WTC11 (cell line): ENCODE measurements around the gene FERMT1. TPM values are rescaled to one million over a fixed set of nuclear protein-coding genes. Genes with fewer than 3 reads are reported as not detected.
"Not testable (repeated sequence)": the region's sequence is repeated elsewhere in the genome, so short reads cannot be mapped to it uniquely, and the experiment has no call there.

Experiments used
- ATAC-seq: fragments of 200-7000 bp; cut with Tn5 transposase; 2 replicates; pipeline ENCODE4 v1.10.0; 2021; ENCODE audit warnings: mild to moderate bottlenecking, moderate library complexity
- CTCF ChIA-PET: fragments of 300-600 bp; sonication (Branson Sonifier 250); formaldehyde crosslinking; loops from one replicate; lab custom pipeline; 2021; ENCODE audit warnings: antibody characterized with exemption; lab: Charles Lee
- POLR2A ChIA-PET: fragments of 350-600 bp; sonication (Branson Sonifier 250); formaldehyde crosslinking; loops from one replicate; lab custom pipeline; 2021; ENCODE audit warnings: antibody characterized with exemption; lab: Charles Lee
- DNase-seq: peaks from one replicate; pipeline ENCODE4 v3.0.0; 2021; ENCODE audit warnings: low spot score
- H3K27ac Mint-ChIP-seq: 2 replicates; pipeline ENCODE4 v1.8.0; 2021; ENCODE audit warnings: mixed read lengths
- H3K27me3 Mint-ChIP-seq: 2 replicates; pipeline ENCODE4 v1.8.0; 2021; ENCODE audit warnings: low read depth, mild to moderate bottlenecking, moderate library complexity, mixed read lengths
- H3K36me3 Mint-ChIP-seq: 2 replicates; pipeline ENCODE4 v1.8.0; 2021; ENCODE audit warnings: mixed read lengths
- H3K4me1 Mint-ChIP-seq: 2 replicates; pipeline ENCODE4 v1.8.0; 2022; ENCODE audit warnings: mixed read lengths
- H3K4me3 Mint-ChIP-seq: 2 replicates; pipeline ENCODE4 v1.8.0; 2021; ENCODE audit warnings: mild to moderate bottlenecking, moderate library complexity, mixed read lengths
- H3K9me3 Mint-ChIP-seq: 2 replicates; pipeline ENCODE4 v1.8.0; 2021; ENCODE audit warnings: mixed read lengths
- GABPB1 ChIP-seq: sonication (generic); formaldehyde crosslinking; IDR thresholded peaks from 2 replicates; pipeline ENCODE4 v1.8.1; 2023; ENCODE audit warnings: mild to moderate bottlenecking, missing genetic modification reagents
- RORB ChIP-seq: fragments of 250-450 bp; sonication (Bioruptor Pico); IDR thresholded peaks from 2 replicates; pipeline ENCODE4 v1.9.0; 2021; ENCODE audit warnings: mild to moderate bottlenecking
- total RNA-seq: library from RNA; stranded (reverse); gene quantifications from 3 replicates; pipeline ENCODE4 v1.2.3, GENCODE V29; 2021
- TF ChIP-seq, protein P1 (sequence below): fragments of 200-600 bp; IDR thresholded peaks from 2 replicates; pipeline ENCODE4 v1.8.0; 2022; ENCODE audit warnings: antibody characterized with exemption
- TF ChIP-seq, protein P2 (sequence below): fragments of 250-450 bp; sonication (Bioruptor Pico); IDR thresholded peaks from 2 replicates; pipeline ENCODE4 v1.9.0; 2021; ENCODE audit warnings: mild to moderate bottlenecking, borderline replicate concordance
- TF ChIP-seq, protein P3 (sequence below): sonication (generic); formaldehyde crosslinking; IDR thresholded peaks from 2 replicates; pipeline ENCODE4 v1.8.0; 2023; ENCODE audit warnings: missing genetic modification reagents, mild to moderate bottlenecking, borderline replicate concordance
- TF ChIP-seq, protein P4 (sequence below): fragments of 250-450 bp; sonication (Bioruptor Pico); IDR thresholded peaks from 2 replicates; pipeline ENCODE4 v2.1.2; 2022; ENCODE audit warnings: mild to moderate bottlenecking, moderate library complexity
- TF ChIP-seq, protein P5 (sequence below): sonication (generic); formaldehyde crosslinking; IDR thresholded peaks from 2 replicates; pipeline ENCODE4 v1.8.0; 2022; ENCODE audit warnings: missing genetic modification reagents
- TF ChIP-seq, protein P6 (sequence below): sonication (generic); formaldehyde crosslinking; IDR thresholded peaks from 2 replicates; pipeline ENCODE4 v1.8.1; 2023; ENCODE audit warnings: mild to moderate bottlenecking, missing genetic modification reagents, moderate library complexity

The FERMT1 gene
- total RNA-seq, 1 experiment from 2014 or later = 23.0 TPM

DNA sequence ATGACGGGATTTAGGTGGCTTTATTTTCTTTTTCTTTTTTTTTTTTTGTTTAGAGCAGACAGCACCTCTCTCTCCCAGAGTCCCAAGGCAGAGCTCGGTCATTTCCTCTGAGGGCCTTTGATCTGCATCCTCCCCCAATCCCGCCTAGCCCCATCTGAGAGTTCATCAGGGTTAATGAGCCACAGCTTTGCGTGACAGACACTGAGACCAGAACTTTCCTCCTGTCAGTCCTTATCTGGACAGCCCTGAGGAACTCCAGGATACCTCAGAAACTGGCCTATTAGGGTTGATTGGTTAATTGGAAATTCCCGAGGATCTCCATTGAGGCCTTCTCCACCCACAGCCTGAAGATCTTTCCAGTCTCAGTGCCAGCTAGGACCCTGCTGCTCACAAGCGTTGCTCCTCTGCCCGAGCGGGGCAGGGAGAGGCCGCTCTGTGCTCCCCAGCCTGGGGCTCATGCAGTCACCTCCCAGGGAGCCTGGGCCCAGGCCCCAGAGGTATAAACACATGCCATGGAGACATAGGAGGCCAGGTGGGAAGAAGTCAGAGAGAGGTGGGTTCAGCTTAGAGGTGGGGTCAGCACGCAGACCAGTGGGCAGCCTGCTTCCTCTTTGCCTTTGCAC lies 67.6 kb downstream of the FERMT1 start:
- Mint-ChIP-seq H3K27me3 (peaks cover 53% of the 10 kb centered on the region), H3K36me3 (no peaks in the 10 kb centered on the region), H3K9me3 (no peaks in the 10 kb centered on the region), H3K27ac (no peak overlapping the region), H3K4me3 (no peak overlapping the region), H3K4me1 (peaks cover 25% of the 10 kb centered on the region)
- POLR2A ChIA-PET = no interaction called here
- TF ChIP-seq, protein P1, sequence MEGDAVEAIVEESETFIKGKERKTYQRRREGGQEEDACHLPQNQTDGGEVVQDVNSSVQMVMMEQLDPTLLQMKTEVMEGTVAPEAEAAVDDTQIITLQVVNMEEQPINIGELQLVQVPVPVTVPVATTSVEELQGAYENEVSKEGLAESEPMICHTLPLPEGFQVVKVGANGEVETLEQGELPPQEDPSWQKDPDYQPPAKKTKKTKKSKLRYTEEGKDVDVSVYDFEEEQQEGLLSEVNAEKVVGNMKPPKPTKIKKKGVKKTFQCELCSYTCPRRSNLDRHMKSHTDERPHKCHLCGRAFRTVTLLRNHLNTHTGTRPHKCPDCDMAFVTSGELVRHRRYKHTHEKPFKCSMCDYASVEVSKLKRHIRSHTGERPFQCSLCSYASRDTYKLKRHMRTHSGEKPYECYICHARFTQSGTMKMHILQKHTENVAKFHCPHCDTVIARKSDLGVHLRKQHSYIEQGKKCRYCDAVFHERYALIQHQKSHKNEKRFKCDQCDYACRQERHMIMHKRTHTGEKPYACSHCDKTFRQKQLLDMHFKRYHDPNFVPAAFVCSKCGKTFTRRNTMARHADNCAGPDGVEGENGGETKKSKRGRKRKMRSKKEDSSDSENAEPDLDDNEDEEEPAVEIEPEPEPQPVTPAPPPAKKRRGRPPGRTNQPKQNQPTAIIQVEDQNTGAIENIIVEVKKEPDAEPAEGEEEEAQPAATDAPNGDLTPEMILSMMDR = no peak
- TF ChIP-seq, protein P2, sequence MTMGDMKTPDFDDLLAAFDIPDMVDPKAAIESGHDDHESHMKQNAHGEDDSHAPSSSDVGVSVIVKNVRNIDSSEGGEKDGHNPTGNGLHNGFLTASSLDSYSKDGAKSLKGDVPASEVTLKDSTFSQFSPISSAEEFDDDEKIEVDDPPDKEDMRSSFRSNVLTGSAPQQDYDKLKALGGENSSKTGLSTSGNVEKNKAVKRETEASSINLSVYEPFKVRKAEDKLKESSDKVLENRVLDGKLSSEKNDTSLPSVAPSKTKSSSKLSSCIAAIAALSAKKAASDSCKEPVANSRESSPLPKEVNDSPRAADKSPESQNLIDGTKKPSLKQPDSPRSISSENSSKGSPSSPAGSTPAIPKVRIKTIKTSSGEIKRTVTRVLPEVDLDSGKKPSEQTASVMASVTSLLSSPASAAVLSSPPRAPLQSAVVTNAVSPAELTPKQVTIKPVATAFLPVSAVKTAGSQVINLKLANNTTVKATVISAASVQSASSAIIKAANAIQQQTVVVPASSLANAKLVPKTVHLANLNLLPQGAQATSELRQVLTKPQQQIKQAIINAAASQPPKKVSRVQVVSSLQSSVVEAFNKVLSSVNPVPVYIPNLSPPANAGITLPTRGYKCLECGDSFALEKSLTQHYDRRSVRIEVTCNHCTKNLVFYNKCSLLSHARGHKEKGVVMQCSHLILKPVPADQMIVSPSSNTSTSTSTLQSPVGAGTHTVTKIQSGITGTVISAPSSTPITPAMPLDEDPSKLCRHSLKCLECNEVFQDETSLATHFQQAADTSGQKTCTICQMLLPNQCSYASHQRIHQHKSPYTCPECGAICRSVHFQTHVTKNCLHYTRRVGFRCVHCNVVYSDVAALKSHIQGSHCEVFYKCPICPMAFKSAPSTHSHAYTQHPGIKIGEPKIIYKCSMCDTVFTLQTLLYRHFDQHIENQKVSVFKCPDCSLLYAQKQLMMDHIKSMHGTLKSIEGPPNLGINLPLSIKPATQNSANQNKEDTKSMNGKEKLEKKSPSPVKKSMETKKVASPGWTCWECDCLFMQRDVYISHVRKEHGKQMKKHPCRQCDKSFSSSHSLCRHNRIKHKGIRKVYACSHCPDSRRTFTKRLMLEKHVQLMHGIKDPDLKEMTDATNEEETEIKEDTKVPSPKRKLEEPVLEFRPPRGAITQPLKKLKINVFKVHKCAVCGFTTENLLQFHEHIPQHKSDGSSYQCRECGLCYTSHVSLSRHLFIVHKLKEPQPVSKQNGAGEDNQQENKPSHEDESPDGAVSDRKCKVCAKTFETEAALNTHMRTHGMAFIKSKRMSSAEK (CRISPR knock-in tag) = no peak
- no peak for TF ChIP-seq RORB (CRISPR knock-in tag)
- TF ChIP-seq, protein P3, sequence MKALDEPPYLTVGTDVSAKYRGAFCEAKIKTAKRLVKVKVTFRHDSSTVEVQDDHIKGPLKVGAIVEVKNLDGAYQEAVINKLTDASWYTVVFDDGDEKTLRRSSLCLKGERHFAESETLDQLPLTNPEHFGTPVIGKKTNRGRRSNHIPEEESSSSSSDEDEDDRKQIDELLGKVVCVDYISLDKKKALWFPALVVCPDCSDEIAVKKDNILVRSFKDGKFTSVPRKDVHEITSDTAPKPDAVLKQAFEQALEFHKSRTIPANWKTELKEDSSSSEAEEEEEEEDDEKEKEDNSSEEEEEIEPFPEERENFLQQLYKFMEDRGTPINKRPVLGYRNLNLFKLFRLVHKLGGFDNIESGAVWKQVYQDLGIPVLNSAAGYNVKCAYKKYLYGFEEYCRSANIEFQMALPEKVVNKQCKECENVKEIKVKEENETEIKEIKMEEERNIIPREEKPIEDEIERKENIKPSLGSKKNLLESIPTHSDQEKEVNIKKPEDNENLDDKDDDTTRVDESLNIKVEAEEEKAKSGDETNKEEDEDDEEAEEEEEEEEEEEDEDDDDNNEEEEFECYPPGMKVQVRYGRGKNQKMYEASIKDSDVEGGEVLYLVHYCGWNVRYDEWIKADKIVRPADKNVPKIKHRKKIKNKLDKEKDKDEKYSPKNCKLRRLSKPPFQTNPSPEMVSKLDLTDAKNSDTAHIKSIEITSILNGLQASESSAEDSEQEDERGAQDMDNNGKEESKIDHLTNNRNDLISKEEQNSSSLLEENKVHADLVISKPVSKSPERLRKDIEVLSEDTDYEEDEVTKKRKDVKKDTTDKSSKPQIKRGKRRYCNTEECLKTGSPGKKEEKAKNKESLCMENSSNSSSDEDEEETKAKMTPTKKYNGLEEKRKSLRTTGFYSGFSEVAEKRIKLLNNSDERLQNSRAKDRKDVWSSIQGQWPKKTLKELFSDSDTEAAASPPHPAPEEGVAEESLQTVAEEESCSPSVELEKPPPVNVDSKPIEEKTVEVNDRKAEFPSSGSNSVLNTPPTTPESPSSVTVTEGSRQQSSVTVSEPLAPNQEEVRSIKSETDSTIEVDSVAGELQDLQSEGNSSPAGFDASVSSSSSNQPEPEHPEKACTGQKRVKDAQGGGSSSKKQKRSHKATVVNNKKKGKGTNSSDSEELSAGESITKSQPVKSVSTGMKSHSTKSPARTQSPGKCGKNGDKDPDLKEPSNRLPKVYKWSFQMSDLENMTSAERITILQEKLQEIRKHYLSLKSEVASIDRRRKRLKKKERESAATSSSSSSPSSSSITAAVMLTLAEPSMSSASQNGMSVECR = no peak
- no peak for DNase-seq
- CTCF ChIA-PET = no interaction called here
- ATAC-seq = no peak

DNA sequence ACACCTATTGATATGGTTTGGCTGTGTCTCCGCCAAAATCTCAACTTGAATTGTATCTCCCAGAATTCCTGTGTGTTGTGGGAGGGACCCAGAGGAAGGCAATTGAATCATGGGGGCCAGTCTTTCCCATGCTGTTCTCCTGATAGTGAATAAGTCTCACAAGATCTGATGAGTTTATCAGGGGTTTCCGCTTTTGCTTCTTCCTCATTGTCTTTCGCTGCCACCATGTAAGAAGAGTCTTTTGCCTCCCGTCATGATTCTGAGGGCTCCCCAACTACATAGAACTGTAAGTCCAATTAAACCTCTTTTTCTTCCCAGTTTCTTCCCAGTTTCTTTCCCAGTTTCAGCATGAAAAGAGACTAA lies 68.2 kb downstream of the FERMT1 start:
- not testable (repeated sequence) for H3K4me3 Mint-ChIP-seq, H3K9me3 Mint-ChIP-seq, H3K27ac Mint-ChIP-seq, H3K36me3 Mint-ChIP-seq, DNase-seq, ATAC-seq
- H3K4me1 Mint-ChIP-seq = peaks cover 25% of the 10 kb centered on the region
- CTCF ChIA-PET = interaction anchor here (0.6 to 1.5 kb wide), 2 partner anchors 54 to 526 kb away, joined by 3 to 8 read pairs; no protein-coding TSS in a partner anchor
- POLR2A ChIA-PET = interaction anchor here (0.6 kb wide), 1 partner anchor 301 kb away, joined by 3 read pairs; no protein-coding TSS in a partner anchor
- H3K27me3 Mint-ChIP-seq = peaks cover 57% of the 10 kb centered on the region

DNA sequence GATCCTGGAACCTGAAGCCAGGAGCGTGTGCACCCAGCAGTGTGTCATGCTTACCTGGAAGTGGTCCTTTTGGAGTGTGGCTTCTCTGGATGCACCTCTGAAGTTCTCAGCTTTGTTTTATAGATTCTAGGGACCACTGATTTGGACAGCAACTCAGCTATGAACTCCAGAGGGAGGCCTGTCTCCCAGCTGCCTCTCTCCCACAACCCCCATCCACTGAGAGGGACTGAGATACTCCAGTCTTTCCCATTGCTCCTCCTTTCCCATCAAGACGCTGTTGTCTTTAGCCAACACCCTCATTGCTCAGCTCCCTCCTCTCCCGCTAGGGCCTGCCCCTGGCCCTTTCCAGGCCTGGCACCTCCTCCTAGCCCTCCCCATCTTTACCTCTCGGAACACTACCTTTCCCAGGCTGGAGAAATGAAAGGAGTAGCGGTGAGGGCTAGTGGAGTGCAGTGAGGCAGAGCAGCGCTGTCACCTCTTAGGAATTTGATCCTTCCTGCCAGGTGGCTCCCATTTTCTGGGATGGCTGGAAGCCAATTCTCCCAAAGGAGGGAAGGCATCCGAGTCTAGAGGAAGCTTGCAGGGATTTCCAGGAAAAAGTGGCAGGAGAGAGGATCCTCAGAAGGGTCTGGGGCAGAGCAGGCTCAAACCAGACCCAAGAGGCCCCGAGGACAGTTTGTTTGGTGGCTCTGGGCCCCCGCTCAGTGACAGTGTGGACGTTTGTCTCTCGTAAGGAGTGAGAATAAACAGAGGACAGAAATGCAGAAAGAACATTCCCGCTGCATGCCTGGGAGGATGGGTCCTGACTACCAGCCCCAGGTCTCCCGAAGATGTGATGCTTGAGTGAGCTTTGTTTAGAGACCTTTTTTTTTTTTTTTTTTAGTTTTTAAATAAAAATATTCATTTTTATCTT lies 68.8 kb downstream of the FERMT1 start, which contains the start of gene LRRN4:
LRRN4 (minus strand) TSS at position 285 of the 913 bp plus-strand sequence. CDS start 1,261 bp downstream, outside the sequence.
- Mint-ChIP-seq H3K27ac (no peak within 1 kb of the TSS), H3K4me3 (peak within 1 kb of the TSS; percentile 57), H3K4me1 (peaks cover 25% of the 10 kb centered on the region), H3K36me3 (no peaks in the 10 kb centered on the region), H3K27me3 (peaks cover 57% of the 10 kb centered on the region), H3K9me3 (no peaks in the 10 kb centered on the region)
- DNase-seq (peak; percentile 45), ATAC-seq (peak; percentile 79)
- CTCF ChIA-PET = interaction anchor here (0.6 to 1.5 kb wide), 4 partner anchors 10 to 526 kb away, joined by 3 to 8 read pairs (median 4); no protein-coding TSS in a partner anchor
- POLR2A ChIA-PET = interaction anchor here (0.6 to 0.9 kb wide), 2 partner anchors 13 to 300 kb away, joined by 3 read pairs; no protein-coding TSS in a partner anchor
- TF ChIP-seq GABPB1 = 0 out of 2 replicates have a peak, but pooled peaks have one; percentile 7
- TF ChIP-seq, protein P4, sequence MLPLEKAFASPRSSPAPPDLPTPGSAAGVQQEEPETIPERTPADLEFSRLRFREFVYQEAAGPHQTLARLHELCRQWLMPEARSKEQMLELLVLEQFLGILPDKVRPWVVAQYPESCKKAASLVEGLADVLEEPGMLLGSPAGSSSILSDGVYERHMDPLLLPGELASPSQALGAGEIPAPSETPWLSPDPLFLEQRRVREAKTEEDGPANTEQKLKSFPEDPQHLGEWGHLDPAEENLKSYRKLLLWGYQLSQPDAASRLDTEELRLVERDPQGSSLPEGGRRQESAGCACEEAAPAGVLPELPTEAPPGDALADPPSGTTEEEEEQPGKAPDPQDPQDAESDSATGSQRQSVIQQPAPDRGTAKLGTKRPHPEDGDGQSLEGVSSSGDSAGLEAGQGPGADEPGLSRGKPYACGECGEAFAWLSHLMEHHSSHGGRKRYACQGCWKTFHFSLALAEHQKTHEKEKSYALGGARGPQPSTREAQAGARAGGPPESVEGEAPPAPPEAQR = no peak
- TF ChIP-seq, protein P5, sequence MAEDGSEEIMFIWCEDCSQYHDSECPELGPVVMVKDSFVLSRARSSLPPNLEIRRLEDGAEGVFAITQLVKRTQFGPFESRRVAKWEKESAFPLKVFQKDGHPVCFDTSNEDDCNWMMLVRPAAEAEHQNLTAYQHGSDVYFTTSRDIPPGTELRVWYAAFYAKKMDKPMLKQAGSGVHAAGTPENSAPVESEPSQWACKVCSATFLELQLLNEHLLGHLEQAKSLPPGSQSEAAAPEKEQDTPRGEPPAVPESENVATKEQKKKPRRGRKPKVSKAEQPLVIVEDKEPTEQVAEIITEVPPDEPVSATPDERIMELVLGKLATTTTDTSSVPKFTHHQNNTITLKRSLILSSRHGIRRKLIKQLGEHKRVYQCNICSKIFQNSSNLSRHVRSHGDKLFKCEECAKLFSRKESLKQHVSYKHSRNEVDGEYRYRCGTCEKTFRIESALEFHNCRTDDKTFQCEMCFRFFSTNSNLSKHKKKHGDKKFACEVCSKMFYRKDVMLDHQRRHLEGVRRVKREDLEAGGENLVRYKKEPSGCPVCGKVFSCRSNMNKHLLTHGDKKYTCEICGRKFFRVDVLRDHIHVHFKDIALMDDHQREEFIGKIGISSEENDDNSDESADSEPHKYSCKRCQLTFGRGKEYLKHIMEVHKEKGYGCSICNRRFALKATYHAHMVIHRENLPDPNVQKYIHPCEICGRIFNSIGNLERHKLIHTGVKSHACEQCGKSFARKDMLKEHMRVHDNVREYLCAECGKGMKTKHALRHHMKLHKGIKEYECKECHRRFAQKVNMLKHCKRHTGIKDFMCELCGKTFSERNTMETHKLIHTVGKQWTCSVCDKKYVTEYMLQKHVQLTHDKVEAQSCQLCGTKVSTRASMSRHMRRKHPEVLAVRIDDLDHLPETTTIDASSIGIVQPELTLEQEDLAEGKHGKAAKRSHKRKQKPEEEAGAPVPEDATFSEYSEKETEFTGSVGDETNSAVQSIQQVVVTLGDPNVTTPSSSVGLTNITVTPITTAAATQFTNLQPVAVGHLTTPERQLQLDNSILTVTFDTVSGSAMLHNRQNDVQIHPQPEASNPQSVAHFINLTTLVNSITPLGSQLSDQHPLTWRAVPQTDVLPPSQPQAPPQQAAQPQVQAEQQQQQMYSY = peak; percentile 47; the same call in 1 of the 2 replicates
- TF ChIP-seq, protein P6, sequence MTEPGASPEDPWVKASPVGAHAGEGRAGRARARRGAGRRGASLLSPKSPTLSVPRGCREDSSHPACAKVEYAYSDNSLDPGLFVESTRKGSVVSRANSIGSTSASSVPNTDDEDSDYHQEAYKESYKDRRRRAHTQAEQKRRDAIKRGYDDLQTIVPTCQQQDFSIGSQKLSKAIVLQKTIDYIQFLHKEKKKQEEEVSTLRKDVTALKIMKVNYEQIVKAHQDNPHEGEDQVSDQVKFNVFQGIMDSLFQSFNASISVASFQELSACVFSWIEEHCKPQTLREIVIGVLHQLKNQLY = no peak
